H9 (cell line): Measurements from ENCODE around the gene MEG3. TPM values are rescaled to one million over a fixed set of nuclear protein-coding genes. Genes with fewer than 3 reads are reported as not detected.

Experiments
- DNase-seq: peaks from one replicate; pipeline ENCODE4 v3.0.0-alpha.2; 2017
- H2AFZ ChIP-seq: one replicate; pipeline ENCODE4 v1.6.1; 2013; ENCODE audit warnings: mild to moderate bottlenecking, low read length, control low read depth, moderate library complexity
- H2AK5ac ChIP-seq: 2 replicates; pipeline ENCODE4 v1.6.1; 2013; ENCODE audit warnings: low read length, control low read depth, mixed read lengths; ENCODE audit not compliant: insufficient read length
- H2BK120ac ChIP-seq: one replicate; pipeline ENCODE4 v1.6.1; 2013; ENCODE audit warnings: low read depth, mild to moderate bottlenecking, low read length, control low read depth, inconsistent platforms; ENCODE audit not compliant: poor library complexity, severe bottlenecking
- H2BK12ac ChIP-seq: 2 replicates; pipeline ENCODE4 v1.6.1; 2013; ENCODE audit warnings: low read length, control low read depth, mixed read lengths, low read depth; ENCODE audit not compliant: insufficient read length
- H2BK15ac ChIP-seq: 2 replicates; pipeline ENCODE4 v1.6.1; 2013; ENCODE audit warnings: low read depth, low read length, control low read depth
- H2BK20ac ChIP-seq: one replicate; pipeline ENCODE4 v1.6.1; 2013; ENCODE audit warnings: low read depth, mild to moderate bottlenecking, low read length, control low read depth, inconsistent platforms; ENCODE audit not compliant: poor library complexity, severe bottlenecking
- H2BK5ac ChIP-seq: 2 replicates; pipeline ENCODE4 v1.6.1; 2013; ENCODE audit warnings: low read length, control low read depth, mixed read lengths; ENCODE audit not compliant: insufficient read length
- H3K14ac ChIP-seq: 2 replicates; pipeline ENCODE4 v1.6.1; 2013; ENCODE audit warnings: low read length, control low read depth; ENCODE audit not compliant: insufficient read depth
- H3K18ac ChIP-seq: 2 replicates; pipeline ENCODE4 v1.6.1; 2013; ENCODE audit warnings: low read depth, mild to moderate bottlenecking, mixed read lengths, low read length, control low read depth; ENCODE audit not compliant: insufficient read length
- H3K23ac ChIP-seq: 2 replicates; pipeline ENCODE4 v1.6.1; 2013; ENCODE audit warnings: low read length, control low read depth, mixed read lengths, low read depth; ENCODE audit not compliant: insufficient read length
- H3K23me2 ChIP-seq: 2 replicates; pipeline ENCODE4 v1.6.1; 2013; ENCODE audit warnings: low read depth, mild to moderate bottlenecking, mixed read lengths, low read length, control low read depth; ENCODE audit not compliant: insufficient read length, poor library complexity, severe bottlenecking
- H3K27ac ChIP-seq: 2 replicates; pipeline ENCODE4 v1.5.1; 2013; ENCODE audit warnings: low read length, control low read depth, mixed read lengths, low read depth; ENCODE audit not compliant: insufficient read length
- H3K27me3 ChIP-seq: 2 replicates; pipeline ENCODE4 v1.6.1; 2013; ENCODE audit warnings: low read length, control low read depth, inconsistent platforms; ENCODE audit not compliant: insufficient read depth
- H3K4ac ChIP-seq: 2 replicates; pipeline ENCODE4 v1.6.1; 2013; ENCODE audit warnings: low read depth, mild to moderate bottlenecking, control low read depth, inconsistent platforms, low read length, moderate library complexity
- H3K4me1 ChIP-seq: 2 replicates; pipeline ENCODE4 v1.6.1; 2013; ENCODE audit warnings: low read length, control low read depth, inconsistent platforms; ENCODE audit not compliant: insufficient read depth
- H3K4me2 ChIP-seq: 2 replicates; pipeline ENCODE4 v1.6.1; 2013; ENCODE audit warnings: low read length, control low read depth, mixed read lengths; ENCODE audit not compliant: insufficient read length, insufficient read depth
- H3K56ac ChIP-seq: 2 replicates; pipeline ENCODE4 v1.6.1; 2013; ENCODE audit warnings: low read depth, mild to moderate bottlenecking, mixed read lengths, low read length, control low read depth; ENCODE audit not compliant: insufficient read length
- H3K79me1 ChIP-seq: 2 replicates; pipeline ENCODE4 v1.6.1; 2013; ENCODE audit warnings: low read depth, mild to moderate bottlenecking, moderate library complexity, low read length, control low read depth, inconsistent platforms; ENCODE audit not compliant: insufficient read depth, poor library complexity, severe bottlenecking
- H3K79me2 ChIP-seq: 2 replicates; pipeline ENCODE4 v1.6.1; 2013; ENCODE audit warnings: low read length, control low read depth, inconsistent platforms; ENCODE audit not compliant: insufficient read depth
- H3K9ac ChIP-seq: 2 replicates; pipeline ENCODE4 v1.6.1; 2013; ENCODE audit warnings: low read length, control low read depth, mixed read lengths; ENCODE audit not compliant: insufficient read length; ENCODE audit errors: extremely low read depth
- H3K9me3 ChIP-seq: one replicate; pipeline ENCODE4 v1.6.1; 2013; ENCODE audit warnings: low read depth, low read length, inconsistent platforms; ENCODE audit not compliant: control insufficient read depth
- H3T11ph ChIP-seq: one replicate; pipeline ENCODE4 v1.6.1; 2013; ENCODE audit warnings: mild to moderate bottlenecking, low read length, control low read depth, inconsistent platforms
- H4K20me1 ChIP-seq: one replicate; pipeline ENCODE4 v1.6.1; 2013; ENCODE audit not compliant: control insufficient read depth, insufficient read length, insufficient read depth
- H4K5ac ChIP-seq: 2 replicates; pipeline ENCODE4 v1.6.1; 2013; ENCODE audit warnings: low read depth, mild to moderate bottlenecking, mixed read lengths, low read length, control low read depth; ENCODE audit not compliant: insufficient read length
- H4K8ac ChIP-seq: replicated peaks from 2 replicates; pipeline ENCODE4 v1.6.1; 2013; ENCODE audit warnings: low read length, control low read depth, mixed read lengths, low read depth; ENCODE audit not compliant: insufficient read length
- H4K91ac ChIP-seq: 2 replicates; pipeline ENCODE4 v1.6.1; 2013; ENCODE audit warnings: low read depth, mild to moderate bottlenecking, moderate library complexity, mixed read lengths, low read length, control low read depth; ENCODE audit not compliant: insufficient read length
- H3K27ac Mint-ChIP-seq, 3 experiments: 2 replicates in 2 of 3; 3 replicates in 1 of 3; pipeline ENCODE4 v1.8.0; 2020 to 2021; ENCODE audit warnings: mixed read lengths in 3 of 3, mild to moderate bottlenecking in 1 of 3, moderate library complexity in 1 of 3
- H3K27me3 Mint-ChIP-seq: 2 replicates; pipeline ENCODE4 v1.8.0; 2021; ENCODE audit warnings: low read depth, mild to moderate bottlenecking, moderate library complexity, mixed read lengths
- H3K36me3 Mint-ChIP-seq, 3 experiments: 2 replicates in 2 of 3; 3 replicates in 1 of 3; pipeline ENCODE4 v1.8.0; 2020 to 2021; ENCODE audit warnings: low read depth in 3 of 3, mixed read lengths in 3 of 3; ENCODE audit not compliant: insufficient read depth in 1 of 3
- H3K4me1 Mint-ChIP-seq, 2 experiments: 2 replicates each; pipeline ENCODE4 v1.8.0; 2020; ENCODE audit warnings: mixed read lengths in 2 of 2
- H3K4me3 Mint-ChIP-seq, 2 experiments: 2 replicates in 1 of 2; 3 replicates in 1 of 2; pipeline ENCODE4 v1.8.0; 2020 to 2021; ENCODE audit warnings: mild to moderate bottlenecking in 2 of 2, mixed read lengths in 2 of 2, moderate library complexity in 1 of 2
- H3K9me3 Mint-ChIP-seq, 2 experiments: 2 replicates in 1 of 2; 3 replicates in 1 of 2; pipeline ENCODE4 v1.8.0; 2020; ENCODE audit warnings: mild to moderate bottlenecking in 2 of 2, mixed read lengths in 2 of 2, moderate library complexity in 1 of 2
- WGBS: extraction: QIAGEN DNeasy Blood & Tissue Kit; methylation state at CpG from one replicate; pipeline ENCODE4 v1.1.7; 2013; ENCODE audit warnings: missing lambda C conversion rate, low lambda C conversion rate, mixed read lengths; ENCODE audit not compliant: insufficient read length; ENCODE audit errors: extremely low coverage; 5-methylcytosine and 5-hydroxymethylcytosine counted together
- total RNA-seq: library from RNA; stranded (reverse); gene quantifications from 2 replicates; pipeline ENCODE4 v1.2.1, GENCODE V29; 2021
- TF ChIP-seq, protein P1 (sequence below): fragments of 200-600 bp; sonication (generic); conservative IDR thresholded peaks from 3 replicates; pipeline ENCODE4 v1.8.0; 2021; ENCODE audit warnings: antibody characterized with exemption, mild to moderate bottlenecking

MEG3 gene
- total RNA-seq, 1 experiment from 2014 or later, result 0.52 TPM

DNA sequence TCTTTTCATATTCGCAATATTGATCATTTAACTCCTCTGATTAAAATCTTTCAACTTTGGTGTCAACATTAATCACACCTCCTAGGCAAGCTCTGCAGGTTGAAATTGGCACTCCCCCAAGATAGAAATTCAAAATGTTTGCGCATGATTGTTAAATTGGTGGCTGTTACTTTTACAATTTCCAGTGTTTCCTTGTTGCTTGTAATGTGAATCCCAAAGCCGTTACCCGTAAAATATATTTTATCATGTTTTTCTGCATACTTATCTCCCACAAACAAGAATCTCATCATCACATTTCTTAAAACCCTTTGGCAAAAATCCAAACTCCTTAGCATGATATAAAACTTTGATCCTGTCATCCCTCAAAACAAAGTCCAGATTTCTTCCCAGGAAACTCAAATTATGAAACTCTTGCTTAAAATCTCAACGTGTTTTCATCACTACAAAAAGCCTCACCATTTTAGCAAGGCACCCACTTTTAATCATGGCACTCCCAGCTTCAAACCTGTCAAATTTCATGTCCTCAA lies 62.9 kb downstream of the MEG3 start:
- Histone ChIP-seq H2BK120ac (no peak overlapping the region), H3K79me2 (no peaks in the 10 kb centered on the region), H4K8ac (no peak overlapping the region), H3K27me3 (no peaks in the 10 kb centered on the region), H2BK12ac (no peak overlapping the region), H3K23me2 (no peaks in the 10 kb centered on the region), H3T11ph (no peak overlapping the region), H3K18ac (no peak overlapping the region), H2BK15ac (no peak overlapping the region), H4K5ac (no peak overlapping the region), H2AK5ac (no peak overlapping the region), H3K4ac (no peak overlapping the region), H3K23ac (no peak overlapping the region), H3K56ac (no peak overlapping the region), H3K27ac (no peak overlapping the region), H2AFZ (no peak overlapping the region), H3K9me3 (no peaks in the 10 kb centered on the region), H3K79me1 (no peaks in the 10 kb centered on the region), H4K91ac (no peak overlapping the region), H2BK20ac (no peak overlapping the region), H4K20me1 (no peaks in the 10 kb centered on the region), H3K14ac (no peak overlapping the region), H3K9ac (no peak overlapping the region), H3K4me2 (no peak overlapping the region), H3K4me1 (peaks cover 4% of the 10 kb centered on the region; the same call in 1 of the 2 replicates), H2BK5ac (no peak overlapping the region)
- peaks cover 8 to 13% of the 10 kb centered on the region in 2 experiments for H3K4me1 Mint-ChIP-seq
- H3K36me3 Mint-ChIP-seq, result peaks cover 0 to 4% (median 4%) of the 10 kb centered on the region in 3 experiments; a peak in 6 of 7 replicates
- WGBS, result 100% methylated on average over 1 of the region's 5 CpGs
- H3K4me3 Mint-ChIP-seq, result no peak overlapping the region
- H3K9me3 Mint-ChIP-seq, result peaks cover 5 to 6% of the 10 kb centered on the region in 2 experiments; a peak in 2 of 5 replicates
- TF ChIP-seq, protein P1, sequence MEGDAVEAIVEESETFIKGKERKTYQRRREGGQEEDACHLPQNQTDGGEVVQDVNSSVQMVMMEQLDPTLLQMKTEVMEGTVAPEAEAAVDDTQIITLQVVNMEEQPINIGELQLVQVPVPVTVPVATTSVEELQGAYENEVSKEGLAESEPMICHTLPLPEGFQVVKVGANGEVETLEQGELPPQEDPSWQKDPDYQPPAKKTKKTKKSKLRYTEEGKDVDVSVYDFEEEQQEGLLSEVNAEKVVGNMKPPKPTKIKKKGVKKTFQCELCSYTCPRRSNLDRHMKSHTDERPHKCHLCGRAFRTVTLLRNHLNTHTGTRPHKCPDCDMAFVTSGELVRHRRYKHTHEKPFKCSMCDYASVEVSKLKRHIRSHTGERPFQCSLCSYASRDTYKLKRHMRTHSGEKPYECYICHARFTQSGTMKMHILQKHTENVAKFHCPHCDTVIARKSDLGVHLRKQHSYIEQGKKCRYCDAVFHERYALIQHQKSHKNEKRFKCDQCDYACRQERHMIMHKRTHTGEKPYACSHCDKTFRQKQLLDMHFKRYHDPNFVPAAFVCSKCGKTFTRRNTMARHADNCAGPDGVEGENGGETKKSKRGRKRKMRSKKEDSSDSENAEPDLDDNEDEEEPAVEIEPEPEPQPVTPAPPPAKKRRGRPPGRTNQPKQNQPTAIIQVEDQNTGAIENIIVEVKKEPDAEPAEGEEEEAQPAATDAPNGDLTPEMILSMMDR, result no peak
- no peak overlapping the region for H3K27ac Mint-ChIP-seq
- peaks cover 3% of the 10 kb centered on the region for H3K27me3 Mint-ChIP-seq
- DNase-seq, result no peak
